ENCODE data around the gene KLHL29. TPM values are rescaled to one million over a fixed set of nuclear protein-coding genes. Genes with fewer than 3 reads are reported as not detected.

Gene KLHL29
- polyA plus RNA-seq, 1 donor from 2014 or later, result 42.4 TPM

- no peak overlapping the region for H3K4me2 ChIP-seq (ENCODE audit: low read length)
These were observed 111.5 kb downstream of the KLHL29 start for GRCh38 chr2:23496456-23496855.

GRCh38 chr2:23497063-23497462 is 112.1 kb downstream of the KLHL29 start:
- no peaks in the 10 kb centered on the region for H3K27me3 ChIP-seq (ENCODE audit: insufficient read depth, low read depth, low read length)
- H2AFZ ChIP-seq (ENCODE audit: low read depth, low read length), result no peak overlapping the region
- no peak overlapping the region for H3K4me2 ChIP-seq (ENCODE audit: low read length)
- no peaks in the 10 kb centered on the region for H3K9me3 ChIP-seq (ENCODE audit: low read length)
- peaks cover 19% of the 10 kb centered on the region for H4K20me1 ChIP-seq (ENCODE audit: insufficient read depth)
- no peak overlapping the region for H3K4me3 ChIP-seq (ENCODE audit: low read length)
- no peak overlapping the region for H3K9ac ChIP-seq (ENCODE audit: low read length)
- no peaks in the 10 kb centered on the region for H3K9me2 ChIP-seq (ENCODE audit: insufficient read depth, low read length)
- H3K36me3 ChIP-seq (ENCODE audit: insufficient read depth, low read length), result no peaks in the 10 kb centered on the region
- H3K79me2 ChIP-seq (replicated peaks; ENCODE audit: insufficient read depth, low read length), result no peaks in the 10 kb centered on the region
- TF ChIP-seq RAD21 (conservative IDR thresholded peaks at IDR 0.05) (no peak), REST (IDR thresholded peaks at IDR 0.05; ENCODE audit: borderline replicate concordance) (no peak), SMC3 (conservative IDR thresholded peaks at IDR 0.05; ENCODE audit: poor library complexity) (no peak), TAF1 (IDR thresholded peaks at IDR 0.05; ENCODE audit: low read depth) (no peak), MXI1 (conservative IDR thresholded peaks at IDR 0.05; ENCODE audit: poor library complexity, severe bottlenecking) (no peak), POLR2AphosphoS5 (IDR thresholded peaks at IDR 0.05) (no peak), EP300 (conservative IDR thresholded peaks at IDR 0.05; ENCODE audit: poor library complexity, severe bottlenecking) (no peak)
- no peaks in the 10 kb centered on the region for H3F3A ChIP-seq (ENCODE audit: insufficient read depth, low read length, poor library complexity, severe bottlenecking)
- no peak overlapping the region for H3K27ac ChIP-seq (ENCODE audit: low read length)

More at GRCh38 chr2:23496456-23496855, 111.5 kb downstream of the KLHL29 start:
- Histone ChIP-seq H3K27me3 (ENCODE audit: insufficient read depth, low read depth, low read length) (no peaks in the 10 kb centered on the region), H4K20me1 (ENCODE audit: insufficient read depth) (peaks cover 19% of the 10 kb centered on the region), H2AFZ (ENCODE audit: low read depth, low read length) (no peak overlapping the region), H3F3A (ENCODE audit: insufficient read depth, low read length, poor library complexity, severe bottlenecking) (no peaks in the 10 kb centered on the region), H3K27ac (ENCODE audit: low read length) (no peak overlapping the region), H3K79me2 (replicated peaks; ENCODE audit: insufficient read depth, low read length) (no peaks in the 10 kb centered on the region), H3K9me3 (ENCODE audit: low read length) (no peaks in the 10 kb centered on the region), H3K9me2 (ENCODE audit: insufficient read depth, low read length) (no peaks in the 10 kb centered on the region), H3K36me3 (ENCODE audit: insufficient read depth, low read length) (no peaks in the 10 kb centered on the region), H3K4me3 (ENCODE audit: low read length) (no peak overlapping the region), H3K9ac (ENCODE audit: low read length) (no peak overlapping the region)
- no peak for TF ChIP-seq TAF1 (IDR thresholded peaks at IDR 0.05; ENCODE audit: low read depth)
- no peak for TF ChIP-seq SMC3 (conservative IDR thresholded peaks at IDR 0.05; ENCODE audit: poor library complexity)
- no peak for TF ChIP-seq EZH2 (IDR thresholded peaks at IDR 0.05; ENCODE audit: borderline replicate concordance, insufficient read depth, low read length, poor library complexity, severe bottlenecking)
- TF ChIP-seq RAD21 (conservative IDR thresholded peaks at IDR 0.05), result no peak
- TF ChIP-seq EP300 (conservative IDR thresholded peaks at IDR 0.05; ENCODE audit: poor library complexity, severe bottlenecking), result no peak

GRCh38 chr2:23497536-23497935 is 112.6 kb downstream of the KLHL29 start:
- TF ChIP-seq SMC3 (conservative IDR thresholded peaks at IDR 0.05; ENCODE audit: poor library complexity) (no peak), EZH2 (IDR thresholded peaks at IDR 0.05; ENCODE audit: borderline replicate concordance, insufficient read depth, low read length, poor library complexity, severe bottlenecking) (no peak), REST (IDR thresholded peaks at IDR 0.05; ENCODE audit: borderline replicate concordance) (no peak), POLR2AphosphoS5 (IDR thresholded peaks at IDR 0.05) (no peak), CTCF (IDR thresholded peaks at IDR 0.05; ENCODE audit: poor library complexity, severe bottlenecking) (no peak), TAF1 (IDR thresholded peaks at IDR 0.05; ENCODE audit: low read depth) (no peak), EP300 (conservative IDR thresholded peaks at IDR 0.05; ENCODE audit: poor library complexity, severe bottlenecking) (no peak), RAD21 (conservative IDR thresholded peaks at IDR 0.05) (no peak), MXI1 (conservative IDR thresholded peaks at IDR 0.05; ENCODE audit: poor library complexity, severe bottlenecking) (no peak)
- no peaks in the 10 kb centered on the region for H3K79me2 ChIP-seq (replicated peaks; ENCODE audit: insufficient read depth, low read length)
- no peaks in the 10 kb centered on the region for H3K9me2 ChIP-seq (ENCODE audit: insufficient read depth, low read length)
- no peak overlapping the region for H3K27ac ChIP-seq (ENCODE audit: low read length)
- H3K9ac ChIP-seq (ENCODE audit: low read length), result no peak overlapping the region
- no peaks in the 10 kb centered on the region for H3K9me3 ChIP-seq (ENCODE audit: low read length)
- no peak overlapping the region for H3K4me3 ChIP-seq (ENCODE audit: low read length)
- H2AFZ ChIP-seq (ENCODE audit: low read depth, low read length), result no peak overlapping the region
- H3K4me2 ChIP-seq (ENCODE audit: low read length), result no peak overlapping the region
- H3K36me3 ChIP-seq (ENCODE audit: insufficient read depth, low read length), result no peaks in the 10 kb centered on the region
- no peaks in the 10 kb centered on the region for H3F3A ChIP-seq (ENCODE audit: insufficient read depth, low read length, poor library complexity, severe bottlenecking)
- no peaks in the 10 kb centered on the region for H3K27me3 ChIP-seq (ENCODE audit: insufficient read depth, low read depth, low read length)
- peaks cover 17% of the 10 kb centered on the region for H4K20me1 ChIP-seq (ENCODE audit: insufficient read depth)
